ENCODE measurements around the gene TCERG1.
"Not testable (repeated sequence)": the region's sequence is repeated elsewhere in the genome, so short reads cannot be mapped to it uniquely, and the experiment has no call there.

Gene TCERG1

DNA sequence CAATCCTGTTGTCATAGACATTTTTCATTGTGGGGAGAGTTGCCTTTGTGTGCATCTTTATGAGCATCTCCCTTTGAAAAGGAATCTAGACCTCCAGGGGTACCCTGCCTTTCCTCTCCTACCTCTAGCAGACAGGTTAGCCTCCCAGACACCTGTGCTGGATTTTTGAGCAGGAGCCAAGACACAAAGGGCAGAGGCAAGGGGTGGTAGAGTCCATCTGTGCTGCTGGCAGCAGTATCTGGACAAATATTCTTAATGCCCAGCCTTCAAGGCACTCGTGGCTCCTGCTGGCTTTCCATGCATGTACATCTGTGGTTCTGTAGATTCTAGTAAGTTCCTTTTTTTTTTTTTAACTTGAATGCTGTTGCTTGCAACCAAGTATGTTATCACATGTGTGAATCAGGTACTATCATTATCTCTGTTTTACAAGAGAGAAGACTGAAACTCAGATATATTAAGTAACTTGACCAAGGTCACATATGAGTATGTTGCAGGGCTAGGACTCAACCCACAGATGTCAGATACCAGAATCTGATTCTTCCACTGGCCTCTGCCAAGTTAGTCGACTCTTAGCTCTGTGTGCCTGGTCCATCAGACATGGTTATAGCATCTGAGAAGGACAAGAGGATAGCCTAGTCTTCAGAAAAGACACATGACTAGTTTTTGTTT, 101.8 kb downstream of the TCERG1 start:
- TF ChIP-seq, protein P1, sequence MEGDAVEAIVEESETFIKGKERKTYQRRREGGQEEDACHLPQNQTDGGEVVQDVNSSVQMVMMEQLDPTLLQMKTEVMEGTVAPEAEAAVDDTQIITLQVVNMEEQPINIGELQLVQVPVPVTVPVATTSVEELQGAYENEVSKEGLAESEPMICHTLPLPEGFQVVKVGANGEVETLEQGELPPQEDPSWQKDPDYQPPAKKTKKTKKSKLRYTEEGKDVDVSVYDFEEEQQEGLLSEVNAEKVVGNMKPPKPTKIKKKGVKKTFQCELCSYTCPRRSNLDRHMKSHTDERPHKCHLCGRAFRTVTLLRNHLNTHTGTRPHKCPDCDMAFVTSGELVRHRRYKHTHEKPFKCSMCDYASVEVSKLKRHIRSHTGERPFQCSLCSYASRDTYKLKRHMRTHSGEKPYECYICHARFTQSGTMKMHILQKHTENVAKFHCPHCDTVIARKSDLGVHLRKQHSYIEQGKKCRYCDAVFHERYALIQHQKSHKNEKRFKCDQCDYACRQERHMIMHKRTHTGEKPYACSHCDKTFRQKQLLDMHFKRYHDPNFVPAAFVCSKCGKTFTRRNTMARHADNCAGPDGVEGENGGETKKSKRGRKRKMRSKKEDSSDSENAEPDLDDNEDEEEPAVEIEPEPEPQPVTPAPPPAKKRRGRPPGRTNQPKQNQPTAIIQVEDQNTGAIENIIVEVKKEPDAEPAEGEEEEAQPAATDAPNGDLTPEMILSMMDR (IDR thresholded peaks at IDR 0.05; ENCODE audit: low read depth, low read length, missing control alignments): no peak

DNA sequence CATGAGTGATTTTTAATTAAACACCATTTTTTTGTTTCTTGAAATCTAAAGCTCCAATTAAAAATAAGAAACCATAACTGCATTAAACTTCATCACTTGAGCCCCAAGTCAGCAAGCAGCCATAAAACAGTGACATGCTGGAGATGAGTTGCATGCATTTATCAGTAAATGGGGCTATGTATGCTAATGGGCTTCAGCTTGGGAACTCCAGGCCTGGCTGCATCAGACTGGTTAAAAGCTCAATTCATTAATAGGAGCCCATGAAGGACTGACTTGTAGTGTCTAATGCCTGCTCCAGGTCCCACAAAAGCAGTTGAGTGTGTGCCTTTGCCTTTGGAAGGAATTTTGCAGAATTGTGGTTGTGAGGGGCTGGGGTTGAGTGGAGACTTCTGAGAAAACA, 102.5 kb downstream of the TCERG1 start:
- H3K4me3 ChIP-seq (replicated peaks; ENCODE audit: low read depth, low read length): no peak overlapping the region
- TF ChIP-seq, protein P1 (IDR thresholded peaks at IDR 0.05; ENCODE audit: low read depth, low read length, missing control alignments): no peak
- no peak for DNase-seq (ENCODE audit: extremely low read depth, low read depth)

More for the DNA sequence above, 101.8 kb downstream of the TCERG1 start:
- DNase-seq (ENCODE audit: extremely low read depth, low read depth): no peak
- no peak overlapping the region for H3K4me3 ChIP-seq (replicated peaks; ENCODE audit: low read depth, low read length)

DNA sequence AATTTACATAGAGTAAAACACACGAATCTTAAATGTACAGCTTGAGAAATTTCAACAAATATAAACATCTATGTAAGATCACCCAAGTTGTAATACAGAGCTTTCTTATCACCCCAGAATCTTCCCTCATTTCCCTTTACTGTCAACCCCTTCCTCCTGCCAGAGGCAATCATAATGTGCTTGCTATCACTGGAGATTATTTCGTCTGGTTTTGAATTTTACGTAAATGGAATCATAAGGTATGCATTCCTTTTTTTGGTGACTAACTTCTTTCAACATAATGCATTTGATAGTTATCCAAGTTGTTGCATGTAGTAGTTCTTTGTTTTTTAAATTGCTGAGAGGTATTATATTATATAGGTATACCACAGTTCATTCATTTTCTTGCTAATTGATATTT, 106.3 kb downstream of the TCERG1 start:
- TF ChIP-seq, protein P1 (IDR thresholded peaks at IDR 0.05; ENCODE audit: low read depth, low read length, missing control alignments): no peak
- H3K4me3 ChIP-seq (replicated peaks; ENCODE audit: low read depth, low read length): no peak overlapping the region
- no peak for DNase-seq (ENCODE audit: extremely low read depth, low read depth)

DNA sequence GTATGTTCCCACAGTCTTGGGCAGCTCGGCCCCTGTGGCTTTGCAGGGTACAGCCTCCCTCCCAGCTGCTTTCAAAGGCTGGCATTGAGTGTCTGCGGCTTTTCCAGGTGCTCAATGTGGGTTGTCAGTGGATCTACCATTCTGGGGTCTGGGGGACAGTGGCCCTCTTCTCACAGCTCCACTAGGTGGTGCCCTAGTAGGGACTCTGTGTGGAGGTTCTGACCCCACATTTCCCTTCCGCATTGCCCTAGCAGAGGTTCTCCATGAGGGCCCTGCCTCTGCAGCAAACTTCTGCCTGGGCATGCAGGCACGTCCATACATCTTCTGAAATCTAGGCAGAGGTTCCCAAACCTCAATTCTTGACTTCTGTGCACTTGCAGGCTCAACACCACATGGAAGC, 109.8 kb downstream of the TCERG1 start:
- H3K4me3 ChIP-seq (replicated peaks; ENCODE audit: low read depth, low read length); DNase-seq (ENCODE audit: extremely low read depth, low read depth): not testable (repeated sequence)

DNA sequence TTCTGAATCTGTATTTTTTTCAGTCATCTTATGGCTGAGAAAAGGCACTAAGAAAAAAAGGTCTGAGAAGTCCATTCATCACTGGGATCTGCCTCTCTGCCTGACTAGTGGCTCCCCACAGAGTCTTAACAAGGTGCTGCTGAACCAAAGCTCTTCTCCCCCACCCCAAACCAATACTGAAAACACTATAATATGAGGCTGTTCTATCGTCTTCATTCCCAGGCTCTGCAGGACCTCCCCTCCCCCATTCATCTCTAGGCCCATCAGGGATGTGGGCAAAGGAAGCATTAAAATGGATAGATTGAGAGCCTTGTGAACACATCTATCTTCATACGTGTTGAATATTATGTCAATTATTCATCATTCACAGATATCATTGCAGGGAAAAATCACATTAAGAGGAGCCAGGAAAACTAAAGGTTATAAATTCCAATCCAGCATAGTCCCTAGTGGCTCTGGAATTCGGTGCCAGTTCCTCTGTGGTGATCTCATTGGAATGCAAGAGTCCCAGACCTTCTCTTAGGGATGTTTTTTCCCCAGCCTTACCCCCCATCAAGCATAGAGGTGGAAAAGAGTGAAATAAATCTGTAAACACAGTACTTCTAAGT, 113.2 kb downstream of the TCERG1 start:
- TF ChIP-seq, protein P1 (IDR thresholded peaks at IDR 0.05; ENCODE audit: low read depth, low read length, missing control alignments): no peak
- no peak for DNase-seq (ENCODE audit: extremely low read depth, low read depth)
- H3K4me3 ChIP-seq (replicated peaks; ENCODE audit: low read depth, low read length): no peak overlapping the region

Measured in HFF-Myc (cell line).